Rectal smooth muscle tissue (tissue), 1 donor: ENCODE measurements around the gene RASGRP4.
A peak's percentile ranks its signal among the peaks of the same experiment; 100 is the strongest.

Experiments
- H3K27ac ChIP-seq: one replicate; pipeline ENCODE4 v1.7.0; 2013; ENCODE audit warnings: low read depth, low read length, inconsistent platforms
- H3K27me3 ChIP-seq: one replicate; pipeline ENCODE4 v1.7.0; 2013; ENCODE audit warnings: low read length; ENCODE audit not compliant: control insufficient read depth, insufficient read depth
- H3K36me3 ChIP-seq: one replicate; pipeline ENCODE4 v1.7.0; 2013; ENCODE audit warnings: low read length; ENCODE audit not compliant: control insufficient read depth, insufficient read depth
- H3K4me1 ChIP-seq: one replicate; pipeline ENCODE4 v1.7.0; 2013; ENCODE audit warnings: low read length; ENCODE audit not compliant: control insufficient read depth, insufficient read depth
- H3K4me3 ChIP-seq: one replicate; pipeline ENCODE4 v1.7.0; 2013; ENCODE audit warnings: low read length
- H3K9ac ChIP-seq: one replicate; pipeline ENCODE4 v1.7.0; 2013; ENCODE audit warnings: low read length

RASGRP4 gene

GRCh38 chr19:38384209-38385027 is 41.6 kb downstream of the RASGRP4 start:
- Histone ChIP-seq H3K9ac (no peak overlapping the region), H3K27ac (no peak overlapping the region), H3K4me1 (no peaks in the 10 kb centered on the region), H3K27me3 (peaks cover 13% of the 10 kb centered on the region), H3K4me3 (no peak overlapping the region), H3K36me3 (peaks cover 25% of the 10 kb centered on the region)

GRCh38 chr19:38383743-38384142 is 42.3 kb downstream of the RASGRP4 start:
- peaks cover 31% of the 10 kb centered on the region for H3K36me3 ChIP-seq
- H3K4me3 ChIP-seq, result no peak overlapping the region
- H3K4me1 ChIP-seq, result no peaks in the 10 kb centered on the region
- H3K27ac ChIP-seq, result no peak overlapping the region
- H3K27me3 ChIP-seq, result peaks cover 7% of the 10 kb centered on the region
- no peak overlapping the region for H3K9ac ChIP-seq

- Histone ChIP-seq H3K27ac (no peak overlapping the region), H3K27me3 (peaks cover 6% of the 10 kb centered on the region), H3K9ac (no peak overlapping the region), H3K4me3 (no peak overlapping the region), H3K36me3 (peaks cover 31% of the 10 kb centered on the region), H3K4me1 (no peaks in the 10 kb centered on the region)
These were observed 42.8 kb downstream of the RASGRP4 start for GRCh38 chr19:38383184-38383583.

- H3K27ac ChIP-seq, result no peak overlapping the region
- peaks cover 37% of the 10 kb centered on the region for H3K36me3 ChIP-seq
- peaks cover 3% of the 10 kb centered on the region for H3K27me3 ChIP-seq
- H3K4me3 ChIP-seq, result no peak overlapping the region
- peaks cover 4% of the 10 kb centered on the region for H3K4me1 ChIP-seq
- H3K9ac ChIP-seq, result no peak overlapping the region
These were observed 44.9 kb downstream of the RASGRP4 start for GRCh38 chr19:38381138-38381537.

- Histone ChIP-seq H3K9ac (no peak overlapping the region), H3K4me3 (no peak overlapping the region), H3K36me3 (peaks cover 39% of the 10 kb centered on the region), H3K27ac (no peak overlapping the region), H3K27me3 (no peaks in the 10 kb centered on the region), H3K4me1 (peaks cover 14% of the 10 kb centered on the region)
These were observed 47.2 kb downstream of the RASGRP4 start for GRCh38 chr19:38378866-38379265.

GRCh38 chr19:38377052-38377451 is 49.0 kb downstream of the RASGRP4 start:
- Histone ChIP-seq H3K4me1 (peaks cover 14% of the 10 kb centered on the region), H3K27ac (no peak overlapping the region), H3K27me3 (no peaks in the 10 kb centered on the region), H3K4me3 (no peak overlapping the region), H3K9ac (no peak overlapping the region), H3K36me3 (peaks cover 29% of the 10 kb centered on the region)

GRCh38 chr19:38376576-38376975 is 49.4 kb downstream of the RASGRP4 start:
- peaks cover 14% of the 10 kb centered on the region for H3K4me1 ChIP-seq
- no peak overlapping the region for H3K27ac ChIP-seq
- H3K27me3 ChIP-seq, result no peaks in the 10 kb centered on the region
- H3K36me3 ChIP-seq, result peaks cover 24% of the 10 kb centered on the region
- no peak overlapping the region for H3K4me3 ChIP-seq
- H3K9ac ChIP-seq, result no peak overlapping the region

- H3K27ac ChIP-seq, result no peak overlapping the region
- H3K4me3 ChIP-seq, result peak overlapping the region; percentile 97
- no peaks in the 10 kb centered on the region for H3K27me3 ChIP-seq
- no peak overlapping the region for H3K9ac ChIP-seq
- peaks cover 14% of the 10 kb centered on the region for H3K4me1 ChIP-seq
- peaks cover 17% of the 10 kb centered on the region for H3K36me3 ChIP-seq
These were observed 50.3 kb downstream of the RASGRP4 start for GRCh38 chr19:38375748-38376147.

- Histone ChIP-seq H3K27me3 (no peaks in the 10 kb centered on the region), H3K27ac (peak overlapping the region; percentile 90), H3K4me1 (peaks cover 14% of the 10 kb centered on the region), H3K4me3 (peak overlapping the region; percentile 97), H3K9ac (peak overlapping the region; percentile 81), H3K36me3 (peaks cover 17% of the 10 kb centered on the region)
These were observed 50.9 kb downstream of the RASGRP4 start for GRCh38 chr19:38375098-38375493.

GRCh38 chr19:38374332-38375097 is 51.5 kb downstream of the RASGRP4 start, which contains the start of gene PSMD8:
Gene PSMD8 (plus strand): TSS chr19:38374571. CDS start chr19:38374602, 31 bp downstream.
- peaks cover 14% of the 10 kb centered on the region for H3K4me1 ChIP-seq

GRCh38 chr19:38373907-38374331 is 52.1 kb downstream of the RASGRP4 start:
- Histone ChIP-seq H3K36me3 (peaks cover 9% of the 10 kb centered on the region), H3K9ac (no peak overlapping the region), H3K4me1 (peaks cover 14% of the 10 kb centered on the region), H3K27ac (peak overlapping the region; percentile 90), H3K4me3 (peak overlapping the region; percentile 67), H3K27me3 (no peaks in the 10 kb centered on the region)

More at GRCh38 chr19:38374332-38375097, 51.5 kb downstream of the RASGRP4 start, which contains the start of gene PSMD8:
- peak within 1 kb of the TSS; percentile 81 for H3K9ac ChIP-seq
- peak within 1 kb of the TSS; percentile 97 for H3K4me3 ChIP-seq
- H3K27me3 ChIP-seq, result no peaks in the 10 kb centered on the region
- peak within 1 kb of the TSS; percentile 90 for H3K27ac ChIP-seq
- peaks cover 15% of the 10 kb centered on the region for H3K36me3 ChIP-seq

GRCh38 chr19:38371081-38371480 is 54.9 kb downstream of the RASGRP4 start:
- H3K4me1 ChIP-seq, result peaks cover 10% of the 10 kb centered on the region
- H3K27ac ChIP-seq, result no peak overlapping the region
- H3K36me3 ChIP-seq, result peaks cover under 1% of the 10 kb centered on the region
- H3K27me3 ChIP-seq, result peaks cover 3% of the 10 kb centered on the region
- no peak overlapping the region for H3K4me3 ChIP-seq
- H3K9ac ChIP-seq, result no peak overlapping the region
